NCI-H187 treated with DMSO at 0.1 percent for 48 hours (cell line): ENCODE results near the gene AKAP13.

Experiments used
- DNase-seq: peaks from one replicate; lab custom pipeline; 2025; lab: John Stamatoyannopoulos, UW

Gene AKAP13

DNA sequence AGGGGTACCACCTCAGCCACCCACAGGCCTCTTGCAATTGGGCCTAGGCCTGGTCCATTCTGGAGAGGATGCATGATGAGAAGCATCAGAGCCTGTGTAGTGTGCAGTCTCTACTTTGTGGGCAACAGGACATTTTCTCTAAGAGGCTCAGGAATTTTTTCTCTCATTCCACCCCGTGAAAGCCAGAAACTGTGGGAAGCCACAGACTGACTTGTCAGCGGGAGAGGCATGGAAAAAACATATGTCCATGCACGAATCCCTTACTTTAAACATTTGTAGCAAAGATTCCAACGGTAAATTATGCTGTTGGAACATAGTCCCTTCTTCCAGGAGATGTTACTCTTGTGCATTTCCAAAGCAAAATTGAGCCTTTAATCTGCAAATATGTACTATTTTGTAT, 217.8 kb downstream of the AKAP13 start:
- DNase-seq, result no peak

DNA sequence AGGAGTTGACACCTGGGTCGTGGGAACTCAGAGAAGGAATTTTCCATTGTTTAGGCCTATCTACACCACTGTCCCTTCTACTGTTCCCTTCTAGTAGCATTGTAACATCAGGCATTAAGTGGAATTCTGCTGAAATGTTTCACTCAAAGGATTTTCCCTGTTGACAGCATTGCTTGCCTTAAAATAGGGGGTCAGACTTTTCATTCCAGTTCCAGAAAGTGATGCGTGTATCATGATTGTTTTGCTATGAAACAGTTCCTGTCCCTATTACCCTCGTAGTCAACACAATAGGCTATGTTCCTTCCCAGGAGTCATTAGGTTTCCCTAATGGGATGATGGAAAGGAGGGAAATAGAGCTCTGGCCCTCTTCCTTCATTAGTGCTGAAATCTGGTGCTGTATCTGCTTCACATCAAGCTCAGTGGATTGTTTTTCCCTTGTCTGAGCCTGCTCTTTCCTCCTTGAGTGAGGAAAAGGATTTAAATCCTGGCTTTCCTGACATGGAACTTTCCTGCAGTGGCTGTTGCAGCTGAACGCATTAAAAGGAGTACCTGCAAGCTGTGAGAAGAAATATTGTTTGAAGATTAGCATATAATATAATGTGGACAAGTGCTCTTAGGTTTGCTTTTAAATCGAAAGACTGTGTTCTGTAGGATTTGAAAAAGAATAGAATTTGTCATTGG, 218.5 kb downstream of the AKAP13 start:
- DNase-seq, result no peak

DNA sequence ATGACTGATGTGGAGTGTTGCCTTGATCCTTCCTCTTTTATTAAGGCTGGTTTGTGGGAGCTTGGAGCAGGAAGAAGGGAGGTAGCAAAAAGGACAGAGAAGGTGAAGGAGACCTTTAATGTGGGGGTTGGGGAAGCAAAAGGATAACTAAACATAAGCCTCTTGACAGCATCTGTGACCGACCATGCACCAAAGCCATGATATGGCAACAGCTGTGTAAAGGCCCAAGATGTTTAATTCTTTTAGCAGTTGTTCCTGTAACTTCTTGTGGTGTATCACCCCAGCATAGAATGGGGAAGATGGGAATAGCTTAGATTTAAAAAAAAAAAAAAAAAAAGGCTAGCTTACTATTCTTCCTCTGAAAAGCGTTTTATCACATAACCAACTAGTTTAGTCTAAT, 219.6 kb downstream of the AKAP13 start:
- DNase-seq, result no peak

DNA sequence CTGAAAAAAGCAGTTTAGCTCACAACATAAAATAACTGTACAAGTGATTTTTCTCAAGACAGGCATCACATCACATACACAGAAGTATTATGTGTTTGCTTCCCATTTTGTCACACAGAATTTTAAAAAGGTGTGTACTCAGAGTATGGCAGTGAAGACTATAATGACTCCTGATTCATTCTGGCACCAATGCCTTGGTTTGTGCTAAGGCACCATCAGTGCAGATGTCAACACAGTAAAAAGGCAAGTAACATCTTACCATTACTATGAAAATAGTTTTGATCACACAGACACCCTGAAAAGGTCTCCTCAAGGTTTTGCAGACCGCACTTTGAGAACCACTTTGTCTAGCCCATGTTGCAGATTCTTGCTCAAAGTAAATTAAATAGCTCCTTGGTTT, 222.8 kb downstream of the AKAP13 start:
- DNase-seq, result no peak

DNA sequence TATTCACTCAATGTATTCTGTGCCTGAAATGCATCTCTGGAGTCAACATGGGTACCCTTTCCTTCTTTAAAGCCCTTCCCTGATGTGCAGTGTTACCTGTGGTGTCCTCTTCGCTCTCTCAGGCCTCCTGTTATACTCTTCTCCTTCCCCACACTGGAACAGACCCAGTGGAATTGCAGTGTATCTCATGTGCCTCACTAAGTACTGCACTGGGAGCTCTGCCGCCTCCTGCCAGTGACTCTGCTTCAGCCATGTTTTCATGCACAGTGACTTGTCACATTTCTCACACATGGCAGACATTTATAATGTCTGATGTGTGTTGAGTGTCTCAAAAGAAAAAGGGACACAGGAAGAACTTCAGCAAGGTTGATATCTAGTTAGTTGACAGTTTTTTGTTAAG, 223.3 kb downstream of the AKAP13 start:
- DNase-seq, result no peak

DNA sequence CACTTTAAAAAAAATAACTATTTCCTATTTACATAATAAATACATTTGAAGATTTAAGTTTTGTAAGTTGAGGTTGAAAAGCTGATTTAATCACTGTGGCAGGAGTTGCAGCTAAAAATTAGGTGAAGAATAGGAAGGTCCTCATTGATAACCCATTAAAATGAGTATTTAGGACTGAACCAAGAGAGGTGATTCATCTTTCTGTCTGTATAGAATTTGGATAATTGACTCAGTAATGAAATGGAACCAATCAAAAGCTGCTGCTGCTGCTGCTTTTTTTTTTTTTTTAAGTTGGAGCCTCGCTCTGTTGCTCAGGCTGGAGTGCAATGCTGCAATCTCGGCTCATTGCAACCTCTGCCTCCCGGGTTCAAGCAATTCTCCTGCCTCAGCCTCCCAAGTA, 223.8 kb downstream of the AKAP13 start:
- no peak for DNase-seq

DNA sequence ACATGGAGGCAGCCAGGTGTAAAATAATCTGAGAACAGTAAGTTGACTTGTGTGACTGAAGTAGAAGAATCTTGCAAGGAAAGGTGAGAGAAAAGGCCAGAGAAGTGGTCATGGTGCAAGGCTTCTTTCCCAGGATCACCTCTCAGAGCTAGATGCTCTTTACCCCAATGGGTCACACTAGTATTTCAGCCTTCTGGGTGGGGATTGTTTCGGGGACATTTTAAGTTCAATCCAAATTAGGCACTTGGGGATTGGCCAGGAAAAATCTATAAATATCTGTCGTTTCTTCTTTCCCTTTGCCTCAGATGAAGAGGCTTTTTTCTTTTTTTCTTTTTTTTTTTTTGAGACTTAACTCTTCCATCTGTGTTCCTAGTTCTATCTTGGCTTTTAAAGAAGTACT, 226.3 kb downstream of the AKAP13 start:
- no peak for DNase-seq

DNA sequence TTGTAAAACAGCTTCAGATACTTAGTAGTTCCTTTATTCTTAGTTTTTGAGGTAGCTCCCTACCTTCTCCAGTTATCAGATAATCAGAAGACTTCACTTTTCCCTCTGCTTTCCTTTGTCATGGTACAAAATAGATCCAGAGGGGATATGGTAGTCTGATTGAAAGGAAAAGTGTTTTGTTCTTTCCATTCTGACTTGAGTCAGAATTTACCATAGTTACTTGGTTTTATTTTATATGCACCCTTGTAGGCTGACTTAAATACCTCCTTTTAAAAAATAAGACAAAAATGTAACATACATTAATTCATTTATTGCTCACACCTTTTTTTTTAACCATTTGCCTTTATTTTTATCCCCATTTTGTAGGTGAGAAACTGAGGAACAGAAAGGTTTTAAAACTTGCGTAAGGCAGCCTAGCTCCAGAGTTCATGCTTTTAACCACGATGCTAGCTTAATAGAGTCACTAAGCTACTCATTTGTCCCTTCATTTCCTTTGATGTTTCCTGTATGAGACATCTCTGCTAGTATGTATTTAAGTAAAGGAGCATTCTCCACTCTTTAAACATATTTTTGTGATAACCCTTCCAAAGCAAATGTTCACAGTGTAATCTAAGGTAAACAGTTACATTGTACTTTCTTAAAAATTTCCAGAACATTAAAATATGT, 226.9 kb downstream of the AKAP13 start:
- no peak for DNase-seq

DNA sequence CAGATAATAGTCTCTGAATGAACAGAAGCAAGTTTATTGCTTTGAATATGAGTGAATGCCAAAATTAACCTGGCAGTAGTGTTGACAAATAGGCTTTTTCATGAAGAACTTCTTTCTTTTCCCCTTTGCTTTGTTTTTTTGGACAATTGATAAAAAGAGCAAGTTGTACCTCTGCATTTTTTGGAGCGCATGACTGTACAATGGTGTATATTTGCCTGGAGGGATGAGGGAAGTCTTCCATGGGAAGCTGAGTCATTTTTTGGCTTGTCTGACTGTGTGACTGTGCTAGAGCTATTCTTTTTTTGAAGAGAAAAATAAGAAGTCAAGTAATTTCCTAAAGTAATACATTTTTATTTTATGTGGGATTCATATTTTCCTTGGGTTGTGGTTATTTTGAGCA, 227.4 kb downstream of the AKAP13 start:
- no peak for DNase-seq

DNA sequence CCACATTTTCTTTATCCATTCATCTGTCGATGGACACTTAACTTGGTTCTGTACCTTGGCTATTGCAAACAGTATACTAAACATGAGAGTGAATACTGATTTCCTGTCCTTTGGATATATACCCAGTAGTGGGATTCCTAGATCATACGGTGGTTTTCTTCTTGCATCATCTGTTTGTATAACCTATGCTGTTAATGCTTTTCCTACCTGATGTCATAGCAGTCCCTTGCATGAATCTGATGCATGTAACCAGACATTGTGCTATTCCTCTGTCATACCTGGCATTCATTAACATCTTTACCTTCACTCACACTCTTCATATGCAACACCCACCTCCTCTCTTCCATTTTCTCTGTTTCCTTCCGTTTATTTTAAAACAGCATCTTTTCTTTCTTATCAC, 229.1 kb downstream of the AKAP13 start:
- no peak for DNase-seq

DNA sequence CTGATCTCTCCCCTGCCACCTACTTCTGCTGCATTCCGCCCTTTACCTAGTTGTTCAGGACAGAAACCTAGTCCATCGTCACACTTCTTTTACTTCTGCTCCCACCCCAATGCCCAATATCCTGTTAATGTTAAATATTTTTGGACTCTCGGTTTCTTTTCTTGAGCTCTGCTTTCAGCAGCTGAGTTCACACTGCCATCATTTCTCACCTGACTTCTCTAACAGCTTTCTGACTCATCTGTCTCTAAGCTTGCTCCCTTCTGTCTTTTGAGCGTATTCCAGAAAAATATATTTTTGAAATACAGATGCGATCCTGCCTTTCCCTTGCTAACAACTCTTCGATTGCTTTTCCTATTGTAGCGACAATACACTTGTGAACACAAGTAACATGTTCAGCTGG, 231.0 kb downstream of the AKAP13 start:
- DNase-seq, result no peak

DNA sequence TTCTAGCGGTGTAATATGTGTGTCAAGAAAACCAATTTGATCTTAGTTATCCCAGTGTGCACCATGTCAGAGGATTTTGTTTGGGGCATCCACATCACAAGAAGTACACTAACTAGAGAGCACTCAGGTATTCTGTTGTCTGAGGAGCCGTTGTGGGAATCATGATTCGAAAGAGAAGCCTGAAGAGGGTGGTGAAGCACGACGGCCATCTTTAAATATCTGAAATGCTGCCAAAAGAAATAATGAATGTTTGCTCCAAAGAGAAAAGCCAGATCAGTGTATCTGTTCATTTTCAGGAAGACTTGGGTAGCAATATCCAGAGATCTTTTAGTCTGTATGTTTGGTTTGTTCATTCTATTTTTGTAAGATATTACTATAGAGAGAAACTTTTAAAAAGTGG, 233.7 kb downstream of the AKAP13 start:
- no peak for DNase-seq

DNA sequence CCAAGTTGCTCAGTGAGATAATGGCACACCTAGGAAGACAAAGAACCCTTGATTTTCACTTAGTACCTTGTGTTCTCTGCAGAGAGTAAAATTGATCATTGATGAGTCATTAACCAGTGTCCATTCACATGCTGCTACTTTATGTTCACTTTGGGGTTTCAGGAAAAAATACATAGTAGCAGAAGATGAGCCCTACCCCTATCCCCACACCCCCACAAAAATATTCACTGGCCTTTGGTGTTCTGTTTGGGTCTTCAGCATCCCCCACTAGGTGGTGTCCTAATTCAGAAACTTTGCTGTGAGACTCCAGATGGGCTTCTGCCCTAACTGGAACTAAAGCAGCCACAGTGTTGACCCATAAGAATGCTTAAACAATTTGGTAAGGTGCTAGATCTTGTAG, 235.5 kb downstream of the AKAP13 start:
- no peak for DNase-seq

DNA sequence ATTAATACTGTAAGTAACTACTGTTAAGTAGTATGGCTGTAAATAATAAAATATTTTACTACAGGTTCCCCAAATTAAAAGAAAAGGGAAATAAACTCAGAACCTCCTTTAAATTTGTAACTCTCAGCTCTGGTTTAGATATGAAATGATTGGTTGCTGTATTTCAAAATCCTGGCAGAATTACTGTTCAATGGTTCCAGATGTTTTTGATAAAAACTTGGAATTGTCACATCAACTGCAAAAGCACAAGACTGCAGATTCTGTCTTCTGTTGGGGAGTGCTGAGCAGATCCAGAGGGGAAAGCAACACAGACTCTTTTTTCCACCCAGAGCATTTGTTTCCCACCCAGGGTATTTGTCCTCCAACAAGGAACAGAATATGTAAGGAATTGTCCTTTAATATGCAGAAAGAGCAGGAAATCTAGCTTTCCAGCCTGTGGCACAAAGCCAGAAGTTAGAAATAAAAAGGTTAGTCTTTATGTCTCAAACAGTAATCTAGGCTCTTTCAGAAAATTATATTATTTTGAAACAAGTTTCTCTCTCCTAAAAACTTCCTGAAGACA, 236.2 kb downstream of the AKAP13 start:
- DNase-seq, result no peak

DNA sequence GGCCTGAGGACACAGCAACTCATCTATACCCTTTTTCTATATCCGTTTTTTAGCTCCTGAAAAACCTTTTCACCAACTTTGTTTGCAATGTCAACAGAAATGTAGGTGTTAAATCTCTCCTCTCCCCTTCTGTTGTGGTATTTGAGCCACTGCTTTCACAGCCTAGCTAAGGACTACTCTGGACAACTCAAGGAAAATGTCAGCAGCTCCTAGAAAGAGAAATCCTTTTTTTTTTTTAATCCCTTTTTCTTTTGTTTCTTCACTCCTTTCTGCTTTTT, 237.8 kb downstream of the AKAP13 start:
- no peak for DNase-seq

DNA sequence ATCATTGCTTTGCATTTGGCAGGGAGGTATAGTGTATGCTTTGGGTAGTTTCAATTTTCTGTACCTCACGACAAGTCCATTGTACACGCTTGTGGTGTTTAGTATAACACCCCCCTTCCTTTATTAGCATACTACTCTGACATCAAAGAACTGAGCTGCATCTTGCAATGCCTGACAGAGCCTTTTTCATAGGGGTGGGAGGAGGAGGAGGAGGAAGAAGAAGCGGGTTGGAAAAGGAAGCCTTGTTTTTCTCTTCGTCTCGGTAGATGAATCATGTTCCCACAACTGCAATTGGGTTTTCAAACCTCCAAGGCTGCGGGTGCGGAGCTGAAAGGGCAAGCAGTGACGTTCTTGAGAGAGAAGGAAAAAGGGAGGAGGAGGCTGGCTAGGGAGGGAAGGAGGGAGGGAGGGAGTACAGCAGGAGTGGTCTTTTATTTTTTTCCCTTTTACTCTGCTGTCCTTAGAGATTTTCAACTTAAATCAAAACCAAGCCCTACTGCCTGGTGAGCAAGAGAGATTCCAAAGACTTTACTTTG, 238.6 kb downstream of the AKAP13 start:
- no peak for DNase-seq

DNA sequence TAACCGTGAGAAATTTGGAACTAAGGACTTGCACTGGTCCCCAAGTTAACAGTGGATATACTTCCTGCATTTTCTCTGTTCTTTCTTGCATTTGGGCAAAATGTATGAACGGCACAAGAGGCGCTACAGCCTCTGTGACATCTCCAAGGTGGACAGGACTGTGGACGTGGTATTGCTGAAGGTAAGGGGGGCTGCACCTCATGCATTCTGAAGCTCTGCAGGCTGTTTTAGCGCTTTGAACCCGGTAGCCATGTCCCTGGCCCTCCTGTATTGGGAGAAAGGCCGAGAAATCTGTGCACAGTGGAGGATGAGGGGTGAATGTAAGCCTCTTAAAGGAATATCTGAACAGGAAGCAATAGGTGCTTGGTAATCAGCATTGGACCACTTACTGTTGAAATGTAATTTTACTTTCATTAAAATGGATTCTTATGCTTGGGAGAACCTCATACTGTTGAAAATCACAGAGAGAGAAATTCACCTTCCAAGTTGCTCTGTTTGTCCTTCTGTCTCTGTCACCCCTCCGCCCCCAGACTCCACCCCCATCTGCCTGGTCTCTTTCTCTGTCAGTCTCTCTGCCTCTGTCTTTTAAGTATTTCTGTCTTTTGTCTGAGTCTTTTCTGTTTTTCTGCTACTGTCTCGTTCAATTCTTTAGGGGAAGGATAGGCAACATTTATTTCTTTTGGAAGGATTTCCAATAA, 239.7 kb downstream of the AKAP13 start:
- no peak for DNase-seq

DNA sequence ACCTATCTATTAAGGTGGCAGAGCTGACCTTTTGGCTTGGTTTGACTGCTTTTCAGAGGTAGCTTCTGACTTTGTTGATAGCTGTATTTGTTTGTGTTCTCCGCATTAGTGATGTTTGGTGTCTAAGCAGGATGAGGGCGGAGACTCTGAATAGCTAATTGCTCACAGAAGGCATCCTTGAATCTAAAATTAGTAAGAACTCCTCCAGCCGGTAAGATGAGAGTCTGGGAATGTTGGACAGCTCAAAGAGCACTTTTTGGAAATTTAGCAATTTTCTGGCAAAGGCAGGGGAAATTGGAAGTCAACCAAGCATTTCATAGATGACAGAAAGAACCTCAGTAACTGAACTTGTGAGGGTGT, 240.3 kb downstream of the AKAP13 start:
- no peak for DNase-seq

DNA sequence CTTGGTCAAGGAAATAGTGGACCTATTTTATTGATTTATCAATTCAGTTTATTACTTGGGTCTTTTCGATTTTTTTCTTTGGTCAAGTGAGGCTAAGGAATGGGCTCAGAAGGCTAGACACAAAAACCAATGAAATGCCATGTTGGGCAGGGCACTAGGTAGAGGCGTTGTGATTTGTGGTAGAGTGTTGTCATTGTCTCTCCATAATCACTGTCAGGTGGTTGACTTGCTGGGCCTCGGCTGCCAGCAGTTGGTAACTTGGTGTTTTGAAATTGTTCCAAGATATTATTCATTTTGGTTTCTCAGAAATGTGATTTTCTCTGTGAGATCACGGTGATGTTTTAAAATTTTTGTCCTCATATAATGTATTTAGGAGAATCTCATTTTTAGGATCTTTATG, 240.7 kb downstream of the AKAP13 start:
- DNase-seq, result no peak

DNA sequence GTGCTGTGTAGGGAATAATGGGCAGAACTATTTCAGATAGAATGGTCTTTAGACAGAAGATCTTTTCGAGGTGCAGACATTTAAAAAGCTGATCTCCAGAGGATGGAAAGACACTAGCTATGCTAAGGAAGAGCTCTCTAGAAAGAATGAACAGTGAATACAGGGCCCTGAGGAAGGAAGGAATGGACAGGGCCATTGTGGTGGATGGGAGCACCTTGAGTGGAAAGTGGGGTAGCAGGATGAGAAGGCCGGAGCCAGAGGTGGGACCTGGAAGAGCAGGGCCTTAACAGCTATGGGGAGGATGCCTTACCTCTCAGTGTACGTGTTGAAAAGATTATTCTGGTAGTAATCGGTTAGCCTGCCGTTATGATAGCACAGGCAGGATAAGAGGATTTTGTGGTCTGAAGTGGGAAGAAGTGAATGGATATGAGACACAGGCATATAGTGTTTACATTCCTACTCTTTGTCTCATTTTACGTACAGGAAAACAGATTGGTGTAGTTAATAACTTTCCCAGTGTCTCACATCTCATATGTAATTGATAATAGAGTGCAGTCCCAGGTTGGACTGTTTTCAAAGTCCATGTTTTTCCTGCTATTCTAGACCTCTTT, 241.9 kb downstream of the AKAP13 start:
- DNase-seq, result no peak

DNA sequence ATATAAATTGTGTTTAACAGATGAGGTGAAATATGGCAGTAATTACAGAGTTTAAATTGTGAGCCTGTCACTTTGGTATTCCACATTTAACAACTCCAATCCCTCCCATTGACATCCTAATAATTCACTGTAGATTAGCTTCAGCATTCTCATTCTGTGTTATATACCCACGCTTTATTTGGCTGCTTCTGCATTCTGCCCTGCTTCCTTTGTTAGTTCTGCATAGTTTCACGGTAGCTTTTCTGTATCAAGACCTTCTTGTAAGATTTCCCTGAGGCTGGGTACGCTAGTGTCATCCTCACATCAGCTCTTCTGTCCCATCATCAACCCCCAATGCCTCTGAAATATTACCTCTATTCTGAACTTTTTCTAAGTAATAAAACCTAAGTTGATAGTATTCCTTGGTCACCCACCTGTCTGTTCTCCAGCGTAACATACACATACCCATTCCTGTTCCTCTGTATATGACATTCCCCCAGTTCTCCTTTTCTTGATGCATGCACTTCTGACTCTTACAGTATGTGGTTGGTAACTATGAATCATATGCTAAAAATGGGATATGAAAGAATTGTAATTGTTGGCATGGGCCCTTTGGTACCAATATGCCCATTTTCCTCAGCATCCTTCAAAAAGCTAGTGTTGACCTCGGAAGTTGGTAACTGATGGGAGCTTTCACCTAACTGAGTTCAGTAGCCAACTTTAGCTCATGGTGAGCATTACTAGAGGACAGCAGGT, 243.1 kb downstream of the AKAP13 start:
- no peak for DNase-seq

DNA sequence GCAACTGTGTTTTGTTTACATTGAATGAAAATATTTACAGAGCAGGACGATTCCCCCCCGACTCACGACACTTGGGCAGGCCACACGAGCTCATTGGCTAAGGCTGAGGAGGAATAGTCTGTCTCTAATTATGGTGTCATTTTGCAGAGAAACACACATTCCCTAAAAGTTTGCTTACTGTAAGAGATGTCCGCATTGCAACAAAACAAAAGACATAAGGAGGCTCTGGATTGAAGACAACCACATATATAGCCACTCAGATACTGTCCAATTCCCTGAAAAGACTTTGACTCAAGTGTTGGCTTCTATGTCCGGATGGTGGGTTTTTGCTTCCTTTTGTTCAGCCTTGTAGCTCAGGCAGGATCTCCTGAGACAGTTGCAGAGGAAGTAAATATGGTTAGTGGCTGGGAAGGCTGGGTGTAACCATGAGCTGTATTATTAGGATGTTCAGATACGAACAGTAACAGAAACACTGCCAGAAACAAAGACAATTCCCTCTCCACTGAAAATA, 243.9 kb downstream of the AKAP13 start:
- DNase-seq, result no peak
